ENCODE results near the gene GALNT10.

DNA sequence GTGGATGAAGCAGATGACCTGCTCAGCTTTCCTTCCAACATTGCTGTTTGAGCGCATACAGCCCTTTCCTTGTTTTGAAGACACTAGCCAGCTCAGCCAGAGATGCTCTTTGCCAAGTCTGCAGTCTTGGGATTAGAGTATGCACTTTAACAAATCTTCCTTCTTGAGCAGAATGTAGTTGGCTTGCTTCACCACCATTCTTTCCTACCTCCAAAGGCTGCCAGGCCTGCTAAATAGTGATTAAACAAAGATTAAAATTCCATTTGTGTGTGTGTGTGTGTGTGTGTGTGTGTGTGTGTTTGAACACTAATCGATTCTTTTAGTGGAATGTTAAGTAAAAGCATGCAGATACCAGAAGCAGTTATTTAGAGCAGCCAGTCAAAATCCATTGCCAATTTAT is 97.6 kb downstream of the GALNT10 start:
- no peak for TF ChIP-seq CTCF (IDR thresholded peaks at IDR 0.05)
- TF ChIP-seq POLR2A (IDR thresholded peaks at IDR 0.05), result no peak
- no peak for TF ChIP-seq POLR2AphosphoS5 (IDR thresholded peaks at IDR 0.05; ENCODE audit: insufficient read depth in 1 of 2, low read depth in 1 of 2)
